ENCODE data around the gene KCNIP1.

DNA sequence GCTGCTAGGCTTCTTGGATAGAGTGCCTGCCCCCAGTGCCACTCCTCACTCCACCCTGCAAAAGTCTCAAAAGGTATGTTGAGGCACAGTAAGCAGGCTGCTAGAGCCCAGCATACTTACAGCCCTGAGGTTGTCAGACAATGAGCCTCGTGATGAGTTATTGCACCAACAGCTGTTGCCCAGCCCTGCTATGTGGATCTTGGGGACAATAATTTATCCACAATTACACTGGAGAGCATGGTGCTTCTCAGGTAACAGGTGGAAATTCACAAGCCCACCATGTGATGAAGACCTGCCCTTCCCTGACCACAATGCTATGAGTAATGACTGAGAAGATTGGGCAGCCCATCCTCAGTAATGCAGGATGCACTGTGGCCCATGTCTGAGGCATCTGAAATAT is 36.5 kb downstream of the KCNIP1 start:
- TF ChIP-seq EZH2 (IDR thresholded peaks at IDR 0.05) = no peak
- TF ChIP-seq POLR2AphosphoS5 (IDR thresholded peaks at IDR 0.05; ENCODE audit: borderline replicate concordance, low read depth, low read length) = no peak
- TF ChIP-seq FOXP2 (optimal IDR thresholded peaks at IDR 0.05; ENCODE audit: control extremely low read depth, extremely low read length, insufficient read depth) = no peak
